ENCODE measurements around the gene FGD5.

The FGD5 gene

DNA sequence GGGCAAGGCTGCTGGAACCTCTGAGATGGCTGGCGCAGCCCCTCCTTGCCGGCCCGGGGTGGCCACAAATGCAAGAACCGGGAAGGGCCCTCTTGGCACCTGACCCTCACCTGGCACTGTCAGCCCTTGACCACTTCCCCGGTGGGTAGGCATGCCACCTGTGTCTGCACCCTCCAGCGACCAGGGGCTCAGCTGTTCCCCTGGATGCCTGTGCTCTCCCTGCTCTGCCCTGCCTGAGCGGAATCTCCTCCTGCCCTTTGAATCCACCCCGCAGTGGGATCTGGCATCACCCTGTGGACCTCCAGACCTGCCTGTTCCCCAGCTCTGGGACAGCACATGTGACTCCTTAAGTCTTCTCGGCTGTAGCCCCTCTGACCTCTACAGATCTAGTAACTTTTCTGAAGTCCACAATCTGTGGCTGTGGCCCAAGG is 26.1 kb upstream of the FGD5 start:
- in situ Hi-C loops (cut with MboI; ENCODE audit: low pct_unique_long_range_greater_than_20kb, low sequenced_read_pairs, unreplicated experiment), result loop anchor here (10.0 kb wide), 1 partner anchor 132 kb away; no protein-coding TSS in a partner anchor
- no peak for DNase-seq (ENCODE audit: low spot score)
- TF ChIP-seq, protein P1, sequence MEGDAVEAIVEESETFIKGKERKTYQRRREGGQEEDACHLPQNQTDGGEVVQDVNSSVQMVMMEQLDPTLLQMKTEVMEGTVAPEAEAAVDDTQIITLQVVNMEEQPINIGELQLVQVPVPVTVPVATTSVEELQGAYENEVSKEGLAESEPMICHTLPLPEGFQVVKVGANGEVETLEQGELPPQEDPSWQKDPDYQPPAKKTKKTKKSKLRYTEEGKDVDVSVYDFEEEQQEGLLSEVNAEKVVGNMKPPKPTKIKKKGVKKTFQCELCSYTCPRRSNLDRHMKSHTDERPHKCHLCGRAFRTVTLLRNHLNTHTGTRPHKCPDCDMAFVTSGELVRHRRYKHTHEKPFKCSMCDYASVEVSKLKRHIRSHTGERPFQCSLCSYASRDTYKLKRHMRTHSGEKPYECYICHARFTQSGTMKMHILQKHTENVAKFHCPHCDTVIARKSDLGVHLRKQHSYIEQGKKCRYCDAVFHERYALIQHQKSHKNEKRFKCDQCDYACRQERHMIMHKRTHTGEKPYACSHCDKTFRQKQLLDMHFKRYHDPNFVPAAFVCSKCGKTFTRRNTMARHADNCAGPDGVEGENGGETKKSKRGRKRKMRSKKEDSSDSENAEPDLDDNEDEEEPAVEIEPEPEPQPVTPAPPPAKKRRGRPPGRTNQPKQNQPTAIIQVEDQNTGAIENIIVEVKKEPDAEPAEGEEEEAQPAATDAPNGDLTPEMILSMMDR (IDR thresholded peaks at IDR 0.05; ENCODE audit: extremely low read depth, insufficient read depth, missing control alignments), result no peak

DNA sequence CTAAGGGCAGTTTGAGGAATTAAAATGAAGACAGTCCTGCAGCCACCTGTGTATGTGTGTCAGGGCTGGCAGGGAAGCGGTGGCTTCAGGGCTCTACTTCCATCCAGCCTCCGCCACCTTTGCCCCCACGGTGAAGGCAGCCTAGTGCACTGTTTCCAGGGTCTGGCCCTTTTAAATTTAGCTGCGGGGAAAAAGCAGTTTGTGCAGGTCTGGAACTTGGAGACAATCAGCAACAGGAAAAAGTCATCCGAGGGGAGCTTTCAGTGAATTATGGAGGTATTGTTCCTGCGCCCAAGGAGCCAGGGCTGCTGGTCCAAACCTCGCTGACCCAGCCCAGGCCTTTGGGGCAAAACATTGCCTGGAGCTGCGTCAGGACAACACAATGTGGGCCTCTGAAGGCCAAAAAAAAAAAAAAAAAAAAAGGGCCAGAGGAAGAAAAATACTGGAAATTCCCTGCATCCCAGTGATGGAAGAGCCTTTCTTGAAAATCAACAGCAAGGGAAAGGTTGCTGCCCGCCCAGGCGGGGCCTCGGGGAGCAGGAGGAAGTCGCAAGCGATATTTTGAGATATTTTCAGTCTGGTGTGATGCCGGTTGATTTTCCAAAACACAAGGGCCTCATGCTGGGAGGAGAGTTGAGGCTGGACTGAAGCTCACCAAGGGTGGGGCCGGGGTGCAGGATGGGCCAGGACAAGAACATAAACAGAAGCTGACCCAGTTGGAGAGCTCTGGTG is 25.5 kb upstream of the FGD5 start:
- in situ Hi-C loops (cut with MboI; ENCODE audit: low pct_unique_long_range_greater_than_20kb, low sequenced_read_pairs, unreplicated experiment), result loop anchor here (10.0 kb wide), 1 partner anchor 132 kb away; no protein-coding TSS in a partner anchor
- no peak for DNase-seq (ENCODE audit: low spot score)
- TF ChIP-seq, protein P1 (IDR thresholded peaks at IDR 0.05; ENCODE audit: extremely low read depth, insufficient read depth, missing control alignments), result no peak

DNA sequence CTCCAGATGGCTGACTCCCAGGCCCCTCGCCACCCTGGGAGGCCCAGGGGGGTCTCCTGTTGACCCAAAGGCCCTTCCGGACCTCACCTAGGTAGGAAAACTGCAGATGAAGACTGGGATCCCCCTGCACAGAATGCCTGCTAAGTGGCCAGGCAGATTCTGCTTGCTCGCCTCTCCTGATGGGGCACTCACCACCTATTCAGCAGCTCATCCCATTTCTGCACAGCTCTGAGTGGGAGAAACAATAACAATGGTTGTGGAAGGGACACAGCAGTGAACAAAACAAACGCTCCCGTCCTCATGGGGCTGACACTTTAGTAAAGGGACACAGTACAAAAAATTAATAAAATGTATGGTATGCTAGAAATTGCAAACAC is 24.9 kb upstream of the FGD5 start:
- DNase-seq (ENCODE audit: low spot score), result no peak
- TF ChIP-seq, protein P1 (IDR thresholded peaks at IDR 0.05; ENCODE audit: extremely low read depth, insufficient read depth, missing control alignments), result no peak
- in situ Hi-C loops (cut with MboI; ENCODE audit: low pct_unique_long_range_greater_than_20kb, low sequenced_read_pairs, unreplicated experiment), result loop anchor here (10.0 kb wide), 1 partner anchor 131 kb away; no protein-coding TSS in a partner anchor

DNA sequence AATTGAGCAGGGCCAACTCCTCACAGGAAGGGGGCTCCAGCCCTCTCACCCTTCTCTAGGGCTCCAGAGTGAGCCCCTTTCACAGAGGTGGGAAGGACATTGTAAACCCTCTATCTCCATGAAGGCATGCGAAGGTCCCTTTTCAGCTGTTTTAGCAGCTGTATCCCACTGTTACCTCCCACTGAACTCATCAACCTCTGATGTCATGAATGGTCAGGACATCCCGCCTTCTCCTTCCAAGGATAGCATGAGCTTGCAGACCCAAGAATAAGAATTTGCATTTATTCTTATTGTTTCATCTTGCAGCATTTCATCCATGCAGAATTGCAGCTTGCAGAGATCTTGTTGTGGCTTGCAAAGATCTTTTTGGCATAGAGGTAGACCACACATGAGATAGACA is 24.3 kb upstream of the FGD5 start:
- TF ChIP-seq, protein P1 (IDR thresholded peaks at IDR 0.05; ENCODE audit: extremely low read depth, insufficient read depth, missing control alignments), result no peak
- in situ Hi-C loops (cut with MboI; ENCODE audit: low pct_unique_long_range_greater_than_20kb, low sequenced_read_pairs, unreplicated experiment), result loop anchor here (10.0 kb wide), 1 partner anchor 130 kb away; no protein-coding TSS in a partner anchor
- DNase-seq (ENCODE audit: low spot score), result no peak

DNA sequence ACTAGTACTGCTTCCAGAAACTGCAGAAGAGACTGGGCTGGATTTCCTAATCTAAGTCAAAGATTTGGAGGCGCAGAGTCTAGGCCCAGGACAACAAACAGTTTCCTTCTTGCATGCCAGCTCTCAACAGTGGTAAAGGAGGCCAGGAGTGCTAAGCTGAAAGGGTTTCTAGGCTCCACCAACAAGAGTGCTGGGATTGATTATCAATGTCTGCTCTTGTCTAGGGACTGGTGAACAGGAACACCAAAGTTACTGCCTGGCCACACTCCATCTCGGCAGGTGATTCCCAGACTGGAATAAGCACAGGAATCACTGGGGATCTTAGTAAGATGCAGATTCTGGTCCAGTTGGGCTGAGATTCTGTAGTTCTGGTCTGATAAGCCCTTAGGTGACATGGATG is 22.8 kb upstream of the FGD5 start:
- in situ Hi-C loops (cut with MboI; ENCODE audit: low pct_unique_long_range_greater_than_20kb, low sequenced_read_pairs, unreplicated experiment), result loop anchor here (10.0 kb wide), 1 partner anchor 129 kb away; no protein-coding TSS in a partner anchor
- no peak for DNase-seq (ENCODE audit: low spot score)
- TF ChIP-seq, protein P1 (IDR thresholded peaks at IDR 0.05; ENCODE audit: extremely low read depth, insufficient read depth, missing control alignments), result no peak

DNA sequence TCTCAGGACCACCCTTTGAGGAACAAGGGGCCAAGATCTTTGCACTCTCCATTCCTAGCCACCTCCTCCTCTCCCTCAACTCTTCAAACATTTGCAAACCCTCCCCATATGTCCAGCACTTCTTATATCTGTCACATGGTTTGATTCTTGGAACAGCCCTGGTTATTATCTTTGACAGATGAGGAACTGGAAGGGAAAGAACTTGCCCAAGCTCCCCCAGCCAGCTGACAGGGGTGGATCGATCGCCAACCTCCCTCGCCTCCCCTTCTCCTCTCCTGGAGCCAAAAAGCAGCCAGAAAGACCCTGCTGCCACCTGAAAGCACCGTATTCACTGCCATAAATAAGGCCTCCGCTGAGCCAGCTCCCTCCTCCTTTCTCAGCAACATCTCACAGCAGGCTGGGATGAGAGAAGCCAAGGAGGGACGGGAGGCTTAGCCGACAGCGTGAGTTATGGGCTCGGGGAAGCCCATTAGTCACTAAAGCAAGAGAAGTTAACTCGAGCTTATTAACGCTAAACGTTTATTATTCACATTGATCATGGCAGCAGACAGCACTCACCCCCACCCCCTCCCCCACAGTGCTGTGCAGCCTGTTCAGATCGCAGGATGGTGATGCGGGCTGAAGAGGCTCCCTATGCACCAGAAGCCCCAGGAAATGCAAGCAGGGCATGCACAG is 22.2 kb upstream of the FGD5 start:
- TF ChIP-seq, protein P1 (IDR thresholded peaks at IDR 0.05; ENCODE audit: extremely low read depth, insufficient read depth, missing control alignments), result no peak
- no peak for DNase-seq (ENCODE audit: low spot score)
- in situ Hi-C loops (cut with MboI; ENCODE audit: low pct_unique_long_range_greater_than_20kb, low sequenced_read_pairs, unreplicated experiment), result loop anchor here (10.0 kb wide), 1 partner anchor 128 kb away; no protein-coding TSS in a partner anchor

Data from GM13977 (cell line).